ENCODE data around the gene GPR153. TPM values are rescaled to one million over a fixed set of nuclear protein-coding genes. Genes with fewer than 3 reads are reported as not detected.

The GPR153 gene
- total and polyA plus RNA-seq, 2 donors (not counting 1 experiment from before 2014, with no cell fraction given) = 0.04 to 0.20 TPM

DNA sequence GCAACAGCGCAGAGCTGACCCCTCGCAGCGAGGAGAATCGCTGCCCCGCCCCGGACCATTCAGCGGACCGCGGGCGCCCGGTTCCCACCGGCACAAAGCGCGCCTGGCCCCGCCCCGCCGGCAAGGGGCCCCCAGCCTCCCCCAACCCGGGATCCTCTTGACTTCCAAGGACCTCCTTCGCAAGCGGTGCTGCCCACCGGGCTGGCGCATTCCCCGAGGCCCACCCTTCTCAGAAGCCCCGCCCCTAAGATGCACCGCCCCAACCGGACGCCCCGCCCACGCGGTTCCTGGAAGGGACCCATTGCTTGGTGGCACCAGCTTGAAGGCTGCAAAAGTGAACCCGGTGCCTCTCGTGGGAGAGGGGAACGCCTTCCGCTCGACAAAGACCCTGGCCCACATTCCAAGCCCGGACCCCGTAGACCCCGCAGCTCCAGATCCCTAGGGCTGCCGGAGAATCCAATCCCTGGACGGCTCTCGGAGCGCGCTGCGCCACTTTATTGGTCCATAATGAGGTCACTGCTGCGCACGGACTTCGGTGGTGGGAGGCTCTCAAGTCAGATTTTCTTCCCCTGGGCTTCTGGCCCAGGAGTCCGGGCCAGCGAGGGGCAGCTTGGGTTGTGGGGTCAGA, 14.9 kb downstream of the GPR153 start:
- Histone ChIP-seq H3K9me3 (ENCODE audit: control extremely low read depth in 1 of 3, control insufficient read depth in 2 of 3, insufficient read depth in 1 of 3, low read length in 2 of 3) (peaks cover 0 to 34% (median 0%) of the 10 kb centered on the region in 3 donors), H2AFZ (ENCODE audit: insufficient read depth, low read depth, low read length, poor library complexity, severe bottlenecking) (no peak overlapping the region), H3K79me2 (ENCODE audit: control insufficient read depth, insufficient read depth, low read length) (no peaks in the 10 kb centered on the region), H3K9ac (ENCODE audit: low read length) (no peak overlapping the region), H4K20me1 (ENCODE audit: control insufficient read depth, insufficient read depth, low read length, poor library complexity, severe bottlenecking) (peaks cover 6% of the 10 kb centered on the region), H3K27ac (ENCODE audit: low read length in 2 of 2) (no peak overlapping the region), H3K36me3 (replicated peaks in 1 of 2; ENCODE audit: control extremely low read depth in 1 of 2, control insufficient read depth in 1 of 2, extremely low read depth in 1 of 2, insufficient read depth in 2 of 2, low read length in 1 of 2) (no peaks in the 10 kb centered on the region), H3K4me3 (ENCODE audit: control extremely low read depth in 1 of 5, extremely low read depth in 1 of 5, insufficient read depth in 1 of 5, low read depth in 2 of 5, low read length in 4 of 5) (peak overlapping the region in 1 of 5 experiments; percentile 32), H3K27me3 (replicated peaks in 1 of 4; ENCODE audit: control extremely low read depth in 1 of 4, control insufficient read depth in 3 of 4, insufficient read depth in 4 of 4, low read length in 3 of 4) (peaks cover 0 to 79% (median 40%) of the 10 kb centered on the region in 4 experiments), H3K4me1 (ENCODE audit: control insufficient read depth in 2 of 2, insufficient read depth in 2 of 2, low read length in 2 of 2) (peaks cover 31 to 33% of the 10 kb centered on the region in 2 donors), H3K4me2 (replicated peaks; ENCODE audit: low read depth, low read length, poor library complexity, severe bottlenecking) (peak overlapping the region; percentile 54)
- no peaks in the 10 kb centered on the region for H3K9me3 Mint-ChIP-seq (ENCODE audit: insufficient read depth)
- peak overlapping the region; percentile 74 for H3K4me3 Mint-ChIP-seq
- no peak overlapping the region for H3K27ac Mint-ChIP-seq
- WGBS (ENCODE audit: insufficient coverage) = 6% methylated on average over 49 of the region's 49 CpGs
- DNase-seq (no peak), ATAC-seq (ENCODE audit: low read depth) (no peak)
- TF ChIP-seq EZH2 (IDR thresholded peaks at IDR 0.05; ENCODE audit: borderline replicate concordance, insufficient read depth, low read depth, low read length, poor library complexity, severe bottlenecking) = no peak
- TF ChIP-seq, protein P1, sequence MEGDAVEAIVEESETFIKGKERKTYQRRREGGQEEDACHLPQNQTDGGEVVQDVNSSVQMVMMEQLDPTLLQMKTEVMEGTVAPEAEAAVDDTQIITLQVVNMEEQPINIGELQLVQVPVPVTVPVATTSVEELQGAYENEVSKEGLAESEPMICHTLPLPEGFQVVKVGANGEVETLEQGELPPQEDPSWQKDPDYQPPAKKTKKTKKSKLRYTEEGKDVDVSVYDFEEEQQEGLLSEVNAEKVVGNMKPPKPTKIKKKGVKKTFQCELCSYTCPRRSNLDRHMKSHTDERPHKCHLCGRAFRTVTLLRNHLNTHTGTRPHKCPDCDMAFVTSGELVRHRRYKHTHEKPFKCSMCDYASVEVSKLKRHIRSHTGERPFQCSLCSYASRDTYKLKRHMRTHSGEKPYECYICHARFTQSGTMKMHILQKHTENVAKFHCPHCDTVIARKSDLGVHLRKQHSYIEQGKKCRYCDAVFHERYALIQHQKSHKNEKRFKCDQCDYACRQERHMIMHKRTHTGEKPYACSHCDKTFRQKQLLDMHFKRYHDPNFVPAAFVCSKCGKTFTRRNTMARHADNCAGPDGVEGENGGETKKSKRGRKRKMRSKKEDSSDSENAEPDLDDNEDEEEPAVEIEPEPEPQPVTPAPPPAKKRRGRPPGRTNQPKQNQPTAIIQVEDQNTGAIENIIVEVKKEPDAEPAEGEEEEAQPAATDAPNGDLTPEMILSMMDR (IDR thresholded peaks at IDR 0.05) = no peak
- ChIA-PET CTCF (interaction anchor here (0.5 to 4.7 kb wide), 23 partner anchors 9 to 1423 kb away, joined by 3 to 51 read pairs (median 4); partner anchors contain the start of genes ACOT7, ICMT and PLEKHG5), POLR2A (no interaction called here)
- peaks cover 44% of the 10 kb centered on the region for H3K27me3 Mint-ChIP-seq
- intact Hi-C loops (cut with micrococcal nuclease) = loop anchor here (1.0 to 5.0 kb wide), 3 partner anchors 96 to 192 kb away; no protein-coding TSS in a partner anchor
- peaks cover 20% of the 10 kb centered on the region for H3K4me1 Mint-ChIP-seq
